OCI-LY7 (cell line): ENCODE measurements around the gene ENG. TPM values are rescaled to one million over a fixed set of nuclear protein-coding genes. Genes with fewer than 3 reads are reported as not detected.

Experiments used
- BruUV-seq: library from RNA; stranded (reverse); fragments of 400-500 nt; replicated peaks from 2 replicates; lab custom pipeline; 2021; lab: Mats Ljungman, UMichigan
- CTCF ChIA-PET: fragments of 300-600 bp; sonication (Branson Sonifier 250); formaldehyde crosslinking; loops from one replicate; lab custom pipeline; 2022; ENCODE audit warnings: antibody characterized with exemption; ENCODE audit not compliant: unreplicated experiment; lab: Charles Lee
- POLR2A ChIA-PET: fragments of 300-600 bp; sonication (Branson Sonifier 250); formaldehyde crosslinking; loops from one replicate; lab custom pipeline; 2022; ENCODE audit warnings: antibody characterized with exemption; lab: Charles Lee
- DNase-seq: peaks from one replicate; pipeline ENCODE4 v3.0.0-alpha.2; 2015; ENCODE audit warnings: low spot score
- H2AFZ ChIP-seq: fragments of 200-600 bp; sonication (generic), shearing (Covaris generic); 2 replicates; pipeline ENCODE4 v1.6.1; 2014; ENCODE audit warnings: mild to moderate bottlenecking, antibody characterized with exemption, low read length, moderate library complexity
- H3K27ac ChIP-seq: fragments of 200-600 bp; sonication (generic); 2 replicates; pipeline ENCODE4 v1.5.1; 2014; ENCODE audit warnings: mixed run types, low read depth, mild to moderate bottlenecking, moderate library complexity, low read length, inconsistent platforms; ENCODE audit not compliant: poor library complexity, severe bottlenecking
- H3K36me3 ChIP-seq: fragments of 200-600 bp; sonication (generic); 2 replicates; pipeline ENCODE4 v1.6.1; 2014; ENCODE audit warnings: mild to moderate bottlenecking, antibody characterized with exemption, low read length, moderate library complexity, mixed read lengths; ENCODE audit not compliant: insufficient read depth
- H3K4me1 ChIP-seq: fragments of 200-600 bp; sonication (generic); 2 replicates; pipeline ENCODE4 v1.5.1; 2014; ENCODE audit warnings: mild to moderate bottlenecking, low read length; ENCODE audit not compliant: insufficient read depth, poor library complexity, severe bottlenecking
- H3K4me2 ChIP-seq: fragments of 200-600 bp; sonication (generic); 2 replicates; pipeline ENCODE4 v1.6.1; 2014; ENCODE audit warnings: mild to moderate bottlenecking, low read length
- H3K4me3 ChIP-seq: fragments of 200-600 bp; sonication (generic); 2 replicates; pipeline ENCODE4 v1.5.1; 2014; ENCODE audit warnings: mild to moderate bottlenecking, low read depth, low read length; ENCODE audit not compliant: poor library complexity, severe bottlenecking
- H3K79me2 ChIP-seq: fragments of 200-600 bp; sonication (generic); 2 replicates; pipeline ENCODE4 v1.6.1; 2016; ENCODE audit warnings: low read depth, mild to moderate bottlenecking, low read length, moderate library complexity, mixed read lengths; ENCODE audit not compliant: insufficient read depth
- H3K9me2 ChIP-seq: fragments of 200-600 bp; sonication (generic); 2 replicates; pipeline ENCODE4 v1.6.1; 2016; ENCODE audit warnings: mild to moderate bottlenecking, low read length, mixed read lengths; ENCODE audit not compliant: insufficient read depth
- H3K9me3 ChIP-seq: fragments of 200-600 bp; sonication (generic); 2 replicates; pipeline ENCODE4 v1.6.1; 2014; ENCODE audit warnings: mild to moderate bottlenecking, mixed run types, low read length, mixed read lengths
- H4K20me1 ChIP-seq: fragments of 200-600 bp; sonication (generic); 2 replicates; pipeline ENCODE4 v1.6.1; 2014; ENCODE audit warnings: mild to moderate bottlenecking, antibody characterized with exemption, low read length, moderate library complexity, mixed read lengths; ENCODE audit not compliant: insufficient read depth
- EZH2phosphoT487 ChIP-seq: fragments of 200-600 bp; sonication (generic); IDR thresholded peaks from 2 replicates; pipeline ENCODE4 v1.6.1; 2018; ENCODE audit warnings: low read depth, borderline replicate concordance, mild to moderate bottlenecking, mixed run types, antibody characterized with exemption, low read length, moderate library complexity, mixed read lengths
- intact Hi-C: fragments of 100-400 bp; cut with micrococcal nuclease; formaldehyde crosslinking; loops from one replicate; pipeline ENCODE4 v1.10.0; 2022; ENCODE audit not compliant: unreplicated experiment
- total RNA-seq, 2 experiments: library from RNA; depleted of rRNA in 1 of 2; stranded (reverse); fragments of >200 nt in 1 of 2; shearing (Covaris generic) in 1 of 2; gene quantifications; 2 replicates each; pipeline ENCODE4 v1.2.3, GENCODE V29; 2014 to 2022
- TF ChIP-seq, protein P1 (sequence below): fragments of 200-600 bp; sonication (generic); conservative IDR thresholded peaks from 2 replicates; pipeline ENCODE4 v1.5.1; 2014; ENCODE audit warnings: mild to moderate bottlenecking, antibody characterized with exemption, low read length, moderate library complexity, mixed read lengths

Gene ENG
- total RNA-seq, 2 experiments from 2014 or later: not detected

GRCh38 chr9:127872369-127873222 lies 18.1 kb upstream of the ENG start:
- no peak for TF ChIP-seq EZH2phosphoT487
- TF ChIP-seq, protein P1, sequence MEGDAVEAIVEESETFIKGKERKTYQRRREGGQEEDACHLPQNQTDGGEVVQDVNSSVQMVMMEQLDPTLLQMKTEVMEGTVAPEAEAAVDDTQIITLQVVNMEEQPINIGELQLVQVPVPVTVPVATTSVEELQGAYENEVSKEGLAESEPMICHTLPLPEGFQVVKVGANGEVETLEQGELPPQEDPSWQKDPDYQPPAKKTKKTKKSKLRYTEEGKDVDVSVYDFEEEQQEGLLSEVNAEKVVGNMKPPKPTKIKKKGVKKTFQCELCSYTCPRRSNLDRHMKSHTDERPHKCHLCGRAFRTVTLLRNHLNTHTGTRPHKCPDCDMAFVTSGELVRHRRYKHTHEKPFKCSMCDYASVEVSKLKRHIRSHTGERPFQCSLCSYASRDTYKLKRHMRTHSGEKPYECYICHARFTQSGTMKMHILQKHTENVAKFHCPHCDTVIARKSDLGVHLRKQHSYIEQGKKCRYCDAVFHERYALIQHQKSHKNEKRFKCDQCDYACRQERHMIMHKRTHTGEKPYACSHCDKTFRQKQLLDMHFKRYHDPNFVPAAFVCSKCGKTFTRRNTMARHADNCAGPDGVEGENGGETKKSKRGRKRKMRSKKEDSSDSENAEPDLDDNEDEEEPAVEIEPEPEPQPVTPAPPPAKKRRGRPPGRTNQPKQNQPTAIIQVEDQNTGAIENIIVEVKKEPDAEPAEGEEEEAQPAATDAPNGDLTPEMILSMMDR: no peak
- no peak overlapping the region for H3K4me3 ChIP-seq
- no peak for DNase-seq
- no peaks in the 10 kb centered on the region for H3K9me3 ChIP-seq
- H3K36me3 ChIP-seq: no peaks in the 10 kb centered on the region
- H3K4me1 ChIP-seq: no peaks in the 10 kb centered on the region
- no peaks in the 10 kb centered on the region for H4K20me1 ChIP-seq
- no peak overlapping the region for H3K27ac ChIP-seq
- H3K79me2 ChIP-seq: no peaks in the 10 kb centered on the region
- H2AFZ ChIP-seq: no peak overlapping the region
- POLR2A ChIA-PET: interaction anchor here (0.6 kb wide), 1 partner anchor 214 kb away, joined by 4 read pairs; no protein-coding TSS in a partner anchor
- intact Hi-C loops: loop anchor here (5.0 to 10.0 kb wide), 2 partner anchors 50 to 368 kb away; no protein-coding TSS in a partner anchor
- no TSS peak for BruUV-seq
- no peaks in the 10 kb centered on the region for H3K9me2 ChIP-seq
- CTCF ChIA-PET: interaction anchor here (0.6 kb wide), 1 partner anchor 70 kb away, joined by 4 read pairs; no protein-coding TSS in a partner anchor
- no peak overlapping the region for H3K4me2 ChIP-seq

GRCh38 chr9:127871531-127871930 lies 17.1 kb upstream of the ENG start:
- ChIA-PET CTCF (no interaction called here), POLR2A (no interaction called here)
- H3K36me3 ChIP-seq: no peaks in the 10 kb centered on the region
- H3K9me3 ChIP-seq: no peaks in the 10 kb centered on the region
- no peak overlapping the region for H3K27ac ChIP-seq
- no peaks in the 10 kb centered on the region for H4K20me1 ChIP-seq
- BruUV-seq: no TSS peak
- no peaks in the 10 kb centered on the region for H3K4me1 ChIP-seq
- no peak for DNase-seq
- H3K4me3 ChIP-seq: no peak overlapping the region
- H3K9me2 ChIP-seq: no peaks in the 10 kb centered on the region
- no peak overlapping the region for H3K4me2 ChIP-seq
- H3K79me2 ChIP-seq: no peaks in the 10 kb centered on the region
- intact Hi-C loops: loop anchor here (2.0 to 10.0 kb wide), 4 partner anchors 47 to 367 kb away; no protein-coding TSS in a partner anchor
- H2AFZ ChIP-seq: no peak overlapping the region
- TF ChIP-seq, protein P1: no peak
- TF ChIP-seq EZH2phosphoT487: no peak
